GM21717 (cell line): ENCODE results near the gene FAM163B.

Experiments used
- ATAC-seq: cut with Tn5 transposase; IDR thresholded peaks from one replicate; pipeline ENCODE4 v1.9.1; 2021; ENCODE audit warnings: mild to moderate bottlenecking, moderate library complexity; ENCODE audit not compliant: unreplicated experiment

Gene FAM163B

DNA sequence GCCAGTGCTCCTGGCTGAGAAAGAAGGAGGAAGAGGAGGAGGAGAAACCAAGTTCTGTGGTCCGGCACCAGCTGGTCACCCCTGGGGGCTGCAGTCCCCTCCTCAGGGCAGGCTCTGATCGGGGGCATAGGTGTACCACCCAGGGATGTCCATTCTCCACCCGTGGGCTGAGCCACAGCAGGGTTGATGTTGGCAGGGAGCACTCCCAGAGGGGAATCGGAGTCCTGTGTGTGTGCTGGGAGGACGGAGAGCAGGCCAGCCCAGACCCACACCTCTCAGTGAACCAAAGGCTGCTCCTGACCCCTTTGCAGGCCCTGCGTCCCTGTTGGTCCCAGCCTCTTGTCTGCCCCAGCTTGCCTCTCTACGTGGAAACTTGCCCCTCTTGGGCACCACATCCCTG, 79.3 kb downstream of the FAM163B start:
- ATAC-seq: no peak

DNA sequence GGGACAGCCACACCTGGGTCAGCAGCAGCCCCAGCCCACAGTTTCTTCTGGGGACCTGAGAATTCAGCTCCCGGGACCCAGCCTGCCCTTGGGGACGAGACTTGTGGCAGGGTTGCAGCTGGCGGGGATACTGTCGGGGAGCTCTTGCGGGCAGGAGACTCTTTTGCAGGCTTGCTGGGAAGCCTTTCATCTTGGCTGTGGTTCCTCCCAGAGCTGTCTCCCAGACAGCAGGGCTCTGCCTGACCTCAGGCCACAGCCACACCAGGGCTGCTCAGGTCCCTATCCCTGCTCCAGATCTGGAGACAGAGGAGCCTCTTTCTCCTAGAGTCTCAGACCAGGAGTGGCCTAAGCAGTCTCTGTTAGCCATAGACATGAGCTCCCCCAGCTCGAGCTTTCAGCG, 79.7 kb downstream of the FAM163B start:
- no peak for ATAC-seq

DNA sequence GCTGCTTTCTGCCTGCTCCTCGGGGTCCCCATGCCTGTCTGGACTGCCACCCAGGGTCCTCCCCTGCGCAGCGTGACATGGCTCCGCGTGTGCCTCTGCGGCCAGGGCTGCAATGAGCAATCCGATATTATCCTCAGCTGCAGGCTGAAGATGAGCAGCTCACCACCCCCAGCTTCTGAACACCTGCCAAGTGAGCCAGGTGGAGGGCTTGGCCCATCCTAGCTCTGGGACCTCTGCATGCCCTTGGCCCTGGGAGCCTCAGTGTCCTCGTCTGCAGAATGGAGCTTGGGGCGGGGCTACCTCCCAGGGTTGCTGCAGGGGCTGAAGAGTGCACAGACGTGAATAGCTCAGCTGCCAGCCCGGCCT, 80.3 kb downstream of the FAM163B start:
- no peak for ATAC-seq

DNA sequence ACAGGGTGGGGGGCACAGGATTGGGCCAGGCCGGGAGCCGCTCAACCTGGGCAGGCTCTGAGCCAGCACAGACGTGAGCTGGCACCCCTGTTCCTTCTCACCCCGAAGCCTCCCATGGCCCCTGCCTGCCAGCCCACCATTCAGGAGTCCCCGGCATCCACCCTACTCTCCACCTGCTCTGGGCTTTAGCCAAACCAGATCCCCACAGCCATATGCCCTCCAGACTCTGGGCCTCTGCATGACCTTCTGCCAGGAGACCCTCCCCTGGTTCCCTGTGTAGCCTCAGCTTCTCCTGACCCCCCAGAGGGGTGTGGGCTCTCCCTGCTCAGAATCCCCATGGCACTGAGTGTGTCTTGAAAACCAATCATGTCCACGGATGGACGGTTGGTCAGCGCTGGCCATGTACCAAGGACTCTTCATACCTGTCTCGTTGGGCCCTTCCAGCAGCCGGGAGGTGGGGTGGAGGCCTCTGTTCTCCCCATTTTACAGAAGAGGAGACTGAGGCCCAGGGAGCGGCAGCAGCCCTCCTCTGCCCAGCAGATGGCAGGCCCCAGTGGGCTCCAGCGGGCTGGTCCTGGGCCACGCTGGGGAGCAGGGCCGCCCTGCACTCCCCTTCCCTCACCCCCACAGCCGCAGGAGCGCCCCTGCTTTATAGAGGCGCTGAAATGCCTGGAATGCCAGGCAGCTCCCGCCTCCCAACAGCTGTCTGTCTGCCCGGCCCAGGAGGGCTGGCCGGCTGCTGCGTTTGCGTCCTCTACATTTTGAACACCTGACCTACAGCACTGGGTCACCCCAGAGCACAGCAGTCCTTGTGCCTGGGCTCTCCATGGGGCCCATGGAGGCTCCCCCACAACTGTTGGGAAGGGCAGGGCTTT, 81.0 kb downstream of the FAM163B start:
- no peak for ATAC-seq

- ATAC-seq: no peak
These were observed 81.7 kb downstream of the FAM163B start for GRCh38 chr9:133527444-133527920.
